Astrocyte of the spinal cord (primary cell): Measurements from ENCODE around the gene KRT79.

Source experiments
- DNase-seq: peaks from one replicate; pipeline ENCODE4 v3.0.0; 2011; ENCODE audit warnings: low read depth, low spot score
- H3K4me3 ChIP-seq: 2 replicates; pipeline ENCODE4 v1.5.1; 2011; ENCODE audit warnings: low read depth, mild to moderate bottlenecking, low read length, moderate library complexity
- in situ Hi-C: cut with HindIII; loops from 2 replicates; pipeline ENCODE4 v1.10.0; 2017; ENCODE audit warnings: low sequenced_read_pairs
- TF ChIP-seq, protein P1 (sequence below): IDR thresholded peaks from 2 replicates; pipeline ENCODE4 v1.5.1; 2012; ENCODE audit warnings: low read depth, mild to moderate bottlenecking, low read length, inconsistent platforms

Gene KRT79

DNA sequence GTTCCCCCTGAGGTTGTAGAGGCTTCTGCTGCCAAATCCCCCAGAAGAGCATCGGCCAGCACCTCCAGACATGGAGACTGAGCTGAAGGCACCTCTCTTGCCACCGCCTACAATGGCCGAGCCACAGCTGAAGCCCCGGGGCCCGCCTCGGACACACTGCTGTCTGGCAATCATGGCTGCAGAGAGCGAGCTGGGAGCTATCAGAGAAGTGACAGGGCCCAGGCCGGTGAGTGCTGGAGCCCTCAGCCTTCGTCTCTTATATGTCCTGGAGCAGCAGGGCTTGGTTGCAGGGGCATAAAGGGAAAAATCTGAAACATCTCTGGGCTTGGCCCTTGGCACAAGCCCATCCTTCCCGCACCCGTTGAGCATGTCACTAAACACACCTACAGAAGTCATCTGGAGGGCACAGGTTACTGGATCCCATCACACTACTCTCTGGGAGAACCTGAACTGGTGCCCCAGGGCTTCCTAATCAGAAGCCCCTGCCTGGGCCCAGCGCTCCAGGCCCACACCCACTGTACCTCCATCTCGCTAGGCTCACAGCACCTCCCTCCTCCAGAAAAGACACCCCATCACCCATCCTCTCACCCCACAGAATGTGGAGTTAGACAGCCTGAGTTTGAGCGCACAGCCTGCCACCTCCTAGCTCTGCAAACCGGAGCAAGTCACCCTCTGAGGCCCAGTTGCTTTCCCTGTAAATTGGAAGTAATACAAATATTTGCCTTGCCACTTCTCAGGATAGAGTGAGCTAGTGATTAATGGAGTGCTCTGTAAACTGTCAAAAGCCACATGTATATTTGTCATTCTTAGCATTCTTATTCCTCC lies 20.0 kb downstream of the KRT79 start, which contains the start of gene KRT4:
TSS of gene KRT4 (minus strand) at position 232 of the 825 bp plus-strand sequence. CDS start at position 174, 58 bp downstream.
- no peak for DNase-seq
- in situ Hi-C loops: no loop called here
- no peak within 1 kb of the TSS for H3K4me3 ChIP-seq
- TF ChIP-seq, protein P1, sequence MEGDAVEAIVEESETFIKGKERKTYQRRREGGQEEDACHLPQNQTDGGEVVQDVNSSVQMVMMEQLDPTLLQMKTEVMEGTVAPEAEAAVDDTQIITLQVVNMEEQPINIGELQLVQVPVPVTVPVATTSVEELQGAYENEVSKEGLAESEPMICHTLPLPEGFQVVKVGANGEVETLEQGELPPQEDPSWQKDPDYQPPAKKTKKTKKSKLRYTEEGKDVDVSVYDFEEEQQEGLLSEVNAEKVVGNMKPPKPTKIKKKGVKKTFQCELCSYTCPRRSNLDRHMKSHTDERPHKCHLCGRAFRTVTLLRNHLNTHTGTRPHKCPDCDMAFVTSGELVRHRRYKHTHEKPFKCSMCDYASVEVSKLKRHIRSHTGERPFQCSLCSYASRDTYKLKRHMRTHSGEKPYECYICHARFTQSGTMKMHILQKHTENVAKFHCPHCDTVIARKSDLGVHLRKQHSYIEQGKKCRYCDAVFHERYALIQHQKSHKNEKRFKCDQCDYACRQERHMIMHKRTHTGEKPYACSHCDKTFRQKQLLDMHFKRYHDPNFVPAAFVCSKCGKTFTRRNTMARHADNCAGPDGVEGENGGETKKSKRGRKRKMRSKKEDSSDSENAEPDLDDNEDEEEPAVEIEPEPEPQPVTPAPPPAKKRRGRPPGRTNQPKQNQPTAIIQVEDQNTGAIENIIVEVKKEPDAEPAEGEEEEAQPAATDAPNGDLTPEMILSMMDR: no peak

GRCh38 chr12:52813203-52813819 lies 20.8 kb downstream of the KRT79 start:
- no peak for DNase-seq
- TF ChIP-seq, protein P1: no peak
- H3K4me3 ChIP-seq: no peak overlapping the region
- in situ Hi-C loops: no loop called here

GRCh38 chr12:52812749-52813148 lies 21.4 kb downstream of the KRT79 start:
- DNase-seq: no peak
- in situ Hi-C loops: no loop called here
- TF ChIP-seq, protein P1: no peak
- no peak overlapping the region for H3K4me3 ChIP-seq

DNA sequence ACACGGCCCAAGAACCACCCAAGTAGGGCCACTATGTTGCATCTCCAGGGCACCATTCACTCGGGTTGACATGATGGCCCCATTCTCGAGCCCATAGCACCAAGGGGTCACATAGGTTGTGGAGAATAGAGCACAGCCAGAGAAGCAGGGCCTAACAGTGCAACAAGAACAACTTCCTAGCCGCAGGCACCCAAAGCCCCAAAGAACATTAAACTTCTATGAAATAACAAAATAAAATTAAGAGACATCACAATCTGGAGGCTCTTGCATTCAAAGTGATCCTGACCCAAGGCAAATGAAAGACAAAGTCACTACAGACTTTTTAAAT lies 22.1 kb downstream of the KRT79 start:
- TF ChIP-seq, protein P1: no peak
- DNase-seq: no peak
- no peak overlapping the region for H3K4me3 ChIP-seq
- in situ Hi-C loops: no loop called here

- TF ChIP-seq, protein P1: no peak
- in situ Hi-C loops: no loop called here
- no peak for DNase-seq
- no peak overlapping the region for H3K4me3 ChIP-seq
Measured at GRCh38 chr12:52811191-52812072, 22.7 kb downstream of the KRT79 start.

DNA sequence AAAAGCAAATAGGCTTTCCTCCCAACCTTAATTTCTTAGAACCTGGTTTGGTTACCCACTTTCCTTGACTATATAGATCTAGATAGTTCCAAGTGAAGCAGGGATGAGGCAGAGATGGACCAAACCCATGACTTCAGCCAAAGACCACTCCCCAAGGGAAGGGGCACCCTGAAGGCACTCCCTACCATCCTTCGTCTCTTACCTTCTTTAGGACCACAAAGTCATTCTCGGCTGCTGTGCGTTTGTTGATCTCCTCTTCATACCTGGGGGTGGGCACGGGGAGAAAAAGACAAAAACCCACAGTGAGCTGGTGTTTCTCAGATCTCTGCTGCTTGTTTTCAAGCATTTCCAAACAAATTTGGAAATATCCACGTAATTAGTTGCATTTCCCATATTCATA lies 23.6 kb downstream of the KRT79 start:
- in situ Hi-C loops: no loop called here
- TF ChIP-seq, protein P1: no peak
- no peak overlapping the region for H3K4me3 ChIP-seq
- DNase-seq: no peak
